Psoas muscle (tissue), 8 donors: ENCODE data around the gene UQCR11. TPM values are rescaled to one million over a fixed set of nuclear protein-coding genes. Genes with fewer than 3 reads are reported as not detected.

Experiments
- ATAC-seq, 4 donors: fragments of 200-7000 bp; cut with Tn5 transposase; one replicate each; pipeline ENCODE4 v1.9.1; 2020; ENCODE audit warnings: moderate library complexity in 3 of 4, mild to moderate bottlenecking in 2 of 4
- DNase-seq, 2 donors: peaks; one replicate each; pipeline ENCODE4 v3.0.0-alpha.2; 2020
- H3K27ac ChIP-seq: fragments of 200-600 bp; one replicate; pipeline ENCODE4 v1.8.0; 2022
- H3K27me3 ChIP-seq, 3 donors: fragments of 200-600 bp in 1 of 3; one replicate each; pipeline versions ENCODE4 v1.6.1 to v1.8.0; 2013 to 2022; ENCODE audit warnings: low read length in 2 of 3, mild to moderate bottlenecking in 2 of 3, moderate library complexity in 1 of 3; ENCODE audit not compliant: insufficient read depth in 3 of 3
- H3K36me3 ChIP-seq, 2 donors: fragments of 200-600 bp in 1 of 2; one replicate each; pipeline versions ENCODE4 v1.6.1 to v1.8.0; 2013 to 2022; ENCODE audit warnings: low read depth in 1 of 2, mild to moderate bottlenecking in 1 of 2, moderate library complexity in 1 of 2; ENCODE audit not compliant: insufficient read depth in 1 of 2
- H3K4me1 ChIP-seq: fragments of 200-600 bp; one replicate; pipeline ENCODE4 v1.8.0; 2022
- H3K4me3 ChIP-seq: fragments of 200-600 bp; one replicate; pipeline ENCODE4 v1.8.0; 2022; ENCODE audit warnings: mild to moderate bottlenecking
- H3K9me3 ChIP-seq: fragments of 200-600 bp; one replicate; pipeline ENCODE4 v1.8.0; 2022
- WGBS, 3 donors: extraction: QIAGEN DNeasy Blood & Tissue Kit; methylation state at CpG; one replicate each; pipeline versions ENCODE4 v1.1.6 to v1.1.7; 2013; 5-methylcytosine and 5-hydroxymethylcytosine counted together
- intact Hi-C, 2 donors: fragments of 100-400 bp; cut with DNase I; formaldehyde crosslinking; loops; one replicate each; pipeline versions ENCODE4 v1.11.0 to v1.14.2; 2022
- polyA plus RNA-seq, 3 donors: library from polyadenylated mRNA; stranded (reverse); fragments of 200-250 nt; gene quantifications; one replicate each; pipeline ENCODE4 v1.2.3, GENCODE V29; 2013
- total RNA-seq, 4 donors: library from RNA; stranded (reverse); fragmentation: NEBNext Ultra II Directional in 2 of 4; extraction: Animal tissue kit (Norgen Biotek cat#: 25700) in 2 of 4; gene quantifications; one replicate each; pipeline versions ENCODE4 v1.2.1 to v1.2.4, GENCODE V29; 2021 to 2023
- TF ChIP-seq, protein P1 (sequence below): fragments of 200-600 bp; IDR thresholded peaks from one replicate; pipeline ENCODE4 v1.8.0; 2022; ENCODE audit warnings: antibody characterized with exemption
- donor health status: healthy with polysubstance abuse.
- donor health status: DM: no; HTN: no; CAD: no; lungs with moderate emphysema.
- donor health status: Bipolar disorder and iron deficiency.
- donor health status: healthy.
- donor health status: DM: yes; HTN: yes; CAD: no.
- donor health status: DM: no; HTN: no; CAD: no.
- donor health status: DM: no; HTN: no; CAD: no.
- donor health status: DM: yes; HTN: yes; CAD: no.

UQCR11 gene
- total and polyA plus RNA-seq, 7 donors = 320 to 534 (median 408) TPM

DNA sequence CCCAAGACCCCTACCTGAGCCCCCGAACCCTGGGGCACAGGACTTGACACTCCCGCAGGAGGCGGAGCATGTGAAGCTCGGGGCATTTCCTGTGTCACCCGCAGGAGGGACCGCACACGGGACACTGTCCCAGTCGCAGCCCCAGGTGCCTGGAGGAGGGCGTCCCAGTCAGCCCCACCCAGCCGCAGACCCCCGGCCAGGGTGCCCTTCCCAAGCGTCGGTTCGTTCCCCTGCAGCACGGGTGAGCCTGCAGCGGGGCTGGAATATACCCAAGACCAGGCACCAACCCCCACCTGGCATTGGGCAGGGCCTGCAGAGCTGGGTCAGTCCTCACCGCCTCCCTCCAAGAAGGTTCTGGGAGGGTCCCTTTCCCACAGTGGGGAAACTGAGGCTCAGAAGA lies 25.5 kb upstream of the UQCR11 start:
- intact Hi-C loops = no loop called here
- Histone ChIP-seq H3K4me1 (no peaks in the 10 kb centered on the region), H3K4me3 (no peak overlapping the region), H3K36me3 (peaks cover 0 to 13% of the 10 kb centered on the region in 2 donors), H3K9me3 (no peaks in the 10 kb centered on the region), H3K27me3 (no peaks in the 10 kb centered on the region), H3K27ac (no peak overlapping the region)
- WGBS, 3 donors = 89 to 93% (median 92%) methylated on average over 17 of the region's 17 CpGs
- ATAC-seq (no peak), DNase-seq (no peak)
- TF ChIP-seq, protein P1, sequence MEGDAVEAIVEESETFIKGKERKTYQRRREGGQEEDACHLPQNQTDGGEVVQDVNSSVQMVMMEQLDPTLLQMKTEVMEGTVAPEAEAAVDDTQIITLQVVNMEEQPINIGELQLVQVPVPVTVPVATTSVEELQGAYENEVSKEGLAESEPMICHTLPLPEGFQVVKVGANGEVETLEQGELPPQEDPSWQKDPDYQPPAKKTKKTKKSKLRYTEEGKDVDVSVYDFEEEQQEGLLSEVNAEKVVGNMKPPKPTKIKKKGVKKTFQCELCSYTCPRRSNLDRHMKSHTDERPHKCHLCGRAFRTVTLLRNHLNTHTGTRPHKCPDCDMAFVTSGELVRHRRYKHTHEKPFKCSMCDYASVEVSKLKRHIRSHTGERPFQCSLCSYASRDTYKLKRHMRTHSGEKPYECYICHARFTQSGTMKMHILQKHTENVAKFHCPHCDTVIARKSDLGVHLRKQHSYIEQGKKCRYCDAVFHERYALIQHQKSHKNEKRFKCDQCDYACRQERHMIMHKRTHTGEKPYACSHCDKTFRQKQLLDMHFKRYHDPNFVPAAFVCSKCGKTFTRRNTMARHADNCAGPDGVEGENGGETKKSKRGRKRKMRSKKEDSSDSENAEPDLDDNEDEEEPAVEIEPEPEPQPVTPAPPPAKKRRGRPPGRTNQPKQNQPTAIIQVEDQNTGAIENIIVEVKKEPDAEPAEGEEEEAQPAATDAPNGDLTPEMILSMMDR = no peak

DNA sequence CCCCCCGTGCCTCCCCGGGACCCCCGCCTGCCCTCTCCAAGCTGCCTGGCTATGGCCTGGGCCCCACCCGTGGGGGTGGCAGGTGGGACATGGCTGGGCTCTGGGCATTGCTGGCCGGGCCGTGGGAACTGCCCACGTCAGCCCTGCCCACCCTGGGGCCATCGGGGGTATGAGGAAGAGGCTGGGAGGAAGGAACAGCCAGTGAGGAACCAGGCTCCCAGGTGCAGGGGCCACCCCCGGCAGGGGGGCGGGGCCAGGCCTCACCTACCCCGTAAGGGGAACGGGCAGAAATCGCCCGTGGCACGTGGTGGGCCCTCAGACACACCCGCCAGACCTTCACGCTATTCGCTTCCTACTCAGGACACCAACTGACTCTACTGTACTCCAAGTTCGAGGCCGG lies 24.8 kb upstream of the UQCR11 start:
- WGBS, 3 donors = 90 to 92% (median 90%) methylated on average over 18 to 20 of the region's 20 CpGs
- DNase-seq (no peak), ATAC-seq (no peak)
- Histone ChIP-seq H3K9me3 (no peaks in the 10 kb centered on the region), H3K27ac (no peak overlapping the region), H3K4me1 (no peaks in the 10 kb centered on the region), H3K36me3 (peaks cover 0 to 15% of the 10 kb centered on the region in 2 donors), H3K27me3 (no peaks in the 10 kb centered on the region), H3K4me3 (no peak overlapping the region)
- intact Hi-C loops = no loop called here
- TF ChIP-seq, protein P1 = no peak

DNA sequence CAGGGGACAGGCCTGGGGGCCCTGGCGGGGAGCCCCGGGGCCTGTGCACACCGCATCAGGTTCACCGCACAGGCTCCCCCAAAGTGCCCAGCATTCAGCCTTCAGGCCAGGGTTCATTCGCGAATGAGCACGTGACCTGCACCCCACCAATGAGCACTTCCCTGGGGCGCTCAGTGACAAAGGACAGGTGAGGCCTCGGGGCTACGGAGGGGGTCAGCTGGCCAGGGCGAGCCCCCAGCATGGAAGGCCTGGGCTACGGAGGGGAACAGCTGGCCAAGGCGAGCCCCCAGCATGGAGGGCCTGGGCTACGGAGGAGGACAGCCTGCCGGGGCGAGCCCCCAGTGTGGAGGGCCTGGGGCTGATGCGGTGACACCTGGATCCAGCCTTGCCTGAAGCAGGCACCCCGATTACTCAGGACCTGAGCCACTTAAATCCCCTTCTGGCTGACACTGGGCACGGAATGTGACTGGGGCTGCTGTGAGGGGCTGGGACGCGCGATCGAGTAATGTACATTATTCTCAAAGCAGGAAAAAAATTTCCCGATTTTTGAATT lies 24.1 kb upstream of the UQCR11 start:
- intact Hi-C loops = no loop called here
- Histone ChIP-seq H3K9me3 (no peaks in the 10 kb centered on the region), H3K4me3 (no peak overlapping the region), H3K27me3 (no peaks in the 10 kb centered on the region), H3K27ac (no peak overlapping the region), H3K4me1 (no peaks in the 10 kb centered on the region), H3K36me3 (peaks cover 0 to 15% of the 10 kb centered on the region in 2 donors)
- no peak for ATAC-seq
- TF ChIP-seq, protein P1 = no peak
- DNase-seq = peak in 1 of 2 donors; percentile 44
- 97 to 98% (median 98%) methylated on average over 24 of the region's 24 CpGs for WGBS, 3 donors

DNA sequence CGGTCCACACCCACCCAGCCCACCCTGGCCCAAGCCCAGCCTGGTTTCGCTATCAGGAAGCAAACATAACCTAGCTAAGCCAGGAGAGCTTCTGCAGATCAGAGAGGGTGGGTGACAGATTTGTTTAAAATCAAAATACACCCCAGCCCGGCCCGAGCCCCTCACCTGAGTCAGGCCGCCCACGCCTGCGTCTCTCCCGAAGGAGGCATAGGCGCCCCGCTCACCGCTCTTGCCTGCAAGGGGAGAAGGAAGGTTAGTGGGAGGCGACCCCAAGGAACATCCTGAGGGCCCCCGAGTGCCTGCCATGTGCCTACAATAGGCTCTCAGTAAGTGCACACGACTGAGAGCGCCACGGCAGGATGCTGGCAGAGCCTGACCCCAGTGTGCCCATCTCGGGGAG lies 21.9 kb upstream of the UQCR11 start:
- no peaks in the 10 kb centered on the region for H3K9me3 ChIP-seq
- no peak overlapping the region for H3K4me3 ChIP-seq
- ATAC-seq (no peak), DNase-seq (peak in 1 of 2 donors; percentile 43)
- 93 to 97% (median 95%) methylated on average over 16 to 17 of the region's 17 CpGs for WGBS, 3 donors
- H3K27me3 ChIP-seq = no peaks in the 10 kb centered on the region
- intact Hi-C loops = no loop called here
- H3K27ac ChIP-seq = no peak overlapping the region
- H3K36me3 ChIP-seq = peaks cover 0 to 23% of the 10 kb centered on the region in 2 donors
- TF ChIP-seq, protein P1 = no peak
- H3K4me1 ChIP-seq = no peaks in the 10 kb centered on the region

DNA sequence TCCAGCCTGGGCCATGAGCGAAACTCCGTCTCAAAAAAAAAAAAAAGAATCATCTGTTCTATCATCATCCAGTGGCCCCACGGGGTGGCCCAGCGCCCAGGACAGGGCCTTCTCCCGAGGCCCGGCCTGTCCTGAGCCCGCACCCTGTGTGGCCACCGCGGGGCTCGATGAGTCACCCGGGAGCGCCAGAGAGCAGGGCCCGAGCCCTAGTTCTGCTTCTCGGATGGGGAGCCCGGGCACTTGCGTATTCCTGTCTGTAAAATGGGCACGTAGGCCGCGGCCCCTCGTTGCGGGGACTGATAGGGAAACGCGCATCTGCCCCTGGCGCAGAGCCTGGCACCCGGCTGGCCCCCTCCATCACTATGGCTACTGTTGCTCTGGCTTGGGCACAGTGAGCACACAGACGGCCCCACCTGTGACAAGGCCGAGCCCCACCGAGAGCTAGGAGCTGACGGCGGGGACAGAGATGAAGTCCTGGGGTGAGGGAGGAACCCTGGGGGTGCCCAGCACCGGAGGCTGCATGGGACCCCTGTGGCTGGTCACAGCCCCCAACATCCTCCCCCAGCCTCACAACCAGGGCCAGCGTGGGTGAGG lies 21.3 kb upstream of the UQCR11 start:
- ATAC-seq = no peak
- no peaks in the 10 kb centered on the region for H3K9me3 ChIP-seq
- 87 to 93% (median 91%) methylated on average over 32 of the region's 32 CpGs for WGBS, 3 donors
- TF ChIP-seq, protein P1 = no peak
- no peak for DNase-seq
- H3K27ac ChIP-seq = no peak overlapping the region
- no peaks in the 10 kb centered on the region for H3K27me3 ChIP-seq
- H3K36me3 ChIP-seq = peaks cover 0 to 25% of the 10 kb centered on the region in 2 donors
- intact Hi-C loops = no loop called here
- H3K4me1 ChIP-seq = no peaks in the 10 kb centered on the region
- H3K4me3 ChIP-seq = no peak overlapping the region
